GM12865 (cell line): ENCODE results near the gene ZNF562.
"Not testable (repeated sequence)": the region's sequence is repeated elsewhere in the genome, so short reads cannot be mapped to it uniquely, and the experiment has no call there.

Source experiments
- DNase-seq: peaks from one replicate; pipeline ENCODE4 v3.0.0; 2010; ENCODE audit warnings: low read depth
- H3K4me3 ChIP-seq: 2 replicates; pipeline ENCODE4 v1.5.1; 2011; ENCODE audit warnings: mild to moderate bottlenecking, low read depth, low read length, control low read depth
- CTCF ChIP-seq: IDR thresholded peaks from 2 replicates; pipeline ENCODE4 v1.5.1; 2011; ENCODE audit warnings: low read length, control low read depth, low read depth, inconsistent platforms; ENCODE audit not compliant: insufficient read depth; ENCODE audit errors: missing control alignments

Gene ZNF562

GRCh38 chr19:9668544-9668943 is 6.4 kb downstream of the ZNF562 start:
- no peak overlapping the region for H3K4me3 ChIP-seq
- no peak for DNase-seq
- TF ChIP-seq CTCF = no peak

- no peak overlapping the region for H3K4me3 ChIP-seq
- no peak for DNase-seq
- TF ChIP-seq CTCF = no peak
Observed at GRCh38 chr19:9667898-9668297, 7.0 kb downstream of the ZNF562 start.

- DNase-seq = no peak
- no peak overlapping the region for H3K4me3 ChIP-seq
- no peak for TF ChIP-seq CTCF
Observed at GRCh38 chr19:9658769-9659168, 16.1 kb downstream of the ZNF562 start.

- not testable (repeated sequence) for DNase-seq, H3K4me3 ChIP-seq
Observed at GRCh38 chr19:9653066-9653555, 21.8 kb downstream of the ZNF562 start.

GRCh38 chr19:9651464-9651863 is 23.4 kb downstream of the ZNF562 start:
- not testable (repeated sequence) for DNase-seq, H3K4me3 ChIP-seq

GRCh38 chr19:9650345-9650744 is 24.6 kb downstream of the ZNF562 start:
- no peak for TF ChIP-seq CTCF
- H3K4me3 ChIP-seq = no peak overlapping the region
- no peak for DNase-seq

GRCh38 chr19:9645472-9645871 is 29.4 kb downstream of the ZNF562 start:
- no peak for DNase-seq
- no peak overlapping the region for H3K4me3 ChIP-seq
- TF ChIP-seq CTCF = no peak

GRCh38 chr19:9644472-9644871 is 30.4 kb downstream of the ZNF562 start:
- DNase-seq = no peak
- H3K4me3 ChIP-seq = no peak overlapping the region
- TF ChIP-seq CTCF = no peak
